Small intestine (tissue), 7 donors: ENCODE results near the gene SGSM1. TPM values are rescaled to one million over a fixed set of nuclear protein-coding genes. Genes with fewer than 3 reads are reported as not detected.
A peak's percentile ranks its signal among the peaks of the same experiment; 100 is the strongest.

ENCODE experiments used
- DNase-seq, 2 donors: peaks; one replicate each; pipeline versions ENCODE4 v3.0.0 to v3.0.0-alpha.2; 2013
- FAIRE-seq: peaks from 2 replicates; lab custom pipeline; 2012; peaks lifted over from hg19 to GRCh38; lab: Jason Lieb, UNC
- H3K27ac ChIP-seq, 3 donors: one replicate each; pipeline ENCODE4 v1.5.1; 2013; ENCODE audit warnings: low read length in 2 of 3, mild to moderate bottlenecking in 2 of 3, control low read depth in 1 of 3, inconsistent platforms in 1 of 3, low read depth in 1 of 3, moderate library complexity in 1 of 3
- H3K27me3 ChIP-seq, 3 donors: one replicate each; pipeline ENCODE4 v1.6.1; 2013; ENCODE audit warnings: low read length in 3 of 3, inconsistent platforms in 1 of 3; ENCODE audit not compliant: control insufficient read depth in 3 of 3, insufficient read depth in 3 of 3
- H3K36me3 ChIP-seq, 3 donors: one replicate each; pipeline ENCODE4 v1.6.1; 2013; ENCODE audit warnings: low read length in 3 of 3, inconsistent platforms in 1 of 3, low read depth in 1 of 3, mild to moderate bottlenecking in 1 of 3, moderate library complexity in 1 of 3; ENCODE audit not compliant: control insufficient read depth in 3 of 3, insufficient read depth in 2 of 3
- H3K4me1 ChIP-seq, 3 donors: one replicate each; pipeline ENCODE4 v1.6.1; 2013; ENCODE audit warnings: low read length in 2 of 3, inconsistent platforms in 1 of 3, low read depth in 1 of 3, mild to moderate bottlenecking in 1 of 3, moderate library complexity in 1 of 3; ENCODE audit not compliant: control insufficient read depth in 3 of 3, insufficient read depth in 2 of 3
- H3K4me3 ChIP-seq, 3 donors: one replicate each; pipeline ENCODE4 v1.5.1; 2013; ENCODE audit warnings: low read length in 3 of 3, control low read depth in 1 of 3, inconsistent platforms in 1 of 3, low read depth in 1 of 3, mild to moderate bottlenecking in 1 of 3, moderate library complexity in 1 of 3
- H3K9me3 ChIP-seq, 2 donors: one replicate each; pipeline ENCODE4 v1.6.1; 2013; ENCODE audit warnings: low read depth in 1 of 2, low read length in 1 of 2; ENCODE audit not compliant: control insufficient read depth in 2 of 2, insufficient read depth in 1 of 2
- WGBS, 3 donors: extraction: QIAGEN DNeasy Blood & Tissue Kit; methylation state at CpG; one replicate each; pipeline ENCODE4 v1.1.7; 2013; 5-methylcytosine and 5-hydroxymethylcytosine counted together
- polyA plus RNA-seq, 4 donors: library from polyadenylated mRNA; stranded (reverse) in 3 of 4; unstranded in 1 of 4; fragments of 200-250 nt in 3 of 4; fragments of 120-200 nt in 1 of 4; gene quantifications; one replicate each; pipeline versions ENCODE4 v1.2.1 to v1.2.3, GENCODE V29; 2013
- donor health status: healthy with polysubstance abuse.
- donor health status: control.
- donor health status: control.
- donor health status: Bipolar disorder and iron deficiency.
- donor health status: healthy.

The SGSM1 gene
- polyA plus RNA-seq, 4 donors: 0.27 to 11.0 (median 2.2) TPM; not detected in 1

DNA sequence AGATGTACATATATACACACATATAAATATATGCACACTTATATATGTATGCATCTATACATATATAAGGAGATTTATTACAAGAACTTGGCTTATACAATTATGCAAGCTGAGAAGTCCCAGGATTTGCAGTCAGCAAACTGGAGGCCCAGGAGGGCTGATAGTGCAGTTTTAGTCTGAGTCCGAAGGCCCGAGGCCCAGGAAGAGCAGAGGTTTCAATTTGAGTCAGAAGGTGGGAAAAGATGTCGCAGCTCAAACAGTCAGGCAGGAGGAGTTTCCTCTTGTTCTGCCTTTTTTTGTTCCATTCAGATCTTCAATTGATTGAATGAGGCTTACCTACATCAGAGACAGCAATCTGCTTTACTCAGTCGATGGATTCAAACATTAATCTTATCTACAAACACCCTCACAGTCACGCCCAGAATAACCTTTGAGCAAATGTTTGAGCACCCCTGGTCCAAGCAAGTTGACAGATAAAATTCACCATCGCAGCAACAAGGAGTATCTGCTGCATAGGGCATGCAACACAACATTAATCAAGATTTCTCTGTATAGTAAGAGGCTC, 4.0 kb upstream of the SGSM1 start:
- FAIRE-seq (no peak), DNase-seq (peak; percentile 70 to 81)
- H3K27me3 ChIP-seq: no peaks in the 10 kb centered on the region
- no peaks in the 10 kb centered on the region for H3K36me3 ChIP-seq
- WGBS, 3 donors: 12 to 50% (median 15%) methylated on average over 6 of the region's 6 CpGs
- no peaks in the 10 kb centered on the region for H3K9me3 ChIP-seq
- peak overlapping the region in 1 of 3 donors; percentile 82 for H3K27ac ChIP-seq
- H3K4me1 ChIP-seq: peaks cover 0 to 20% (median 0%) of the 10 kb centered on the region in 3 donors
- no peak overlapping the region for H3K4me3 ChIP-seq

DNA sequence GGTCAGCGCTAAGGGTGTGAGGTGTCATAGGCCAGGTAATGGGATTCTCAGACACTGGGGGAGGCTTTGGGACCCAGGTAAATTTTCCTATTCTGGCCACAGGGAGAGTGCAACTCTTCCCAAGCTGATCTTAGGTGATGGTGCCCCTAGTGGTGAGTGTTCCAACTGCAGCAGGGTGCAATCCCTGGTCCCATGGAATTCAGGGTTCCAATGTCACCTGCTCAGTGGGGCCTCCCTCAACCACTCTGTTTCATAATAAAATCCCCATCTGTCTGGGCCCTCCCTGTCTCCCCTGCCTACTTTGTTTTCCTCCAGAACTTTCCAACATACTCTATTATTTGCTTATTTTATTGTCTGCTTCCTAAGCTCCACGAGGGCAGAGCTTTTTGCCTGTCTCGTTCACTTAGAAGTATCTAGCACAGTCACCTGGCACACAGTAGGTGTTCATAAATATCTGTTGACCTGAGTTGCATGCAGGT, 2.9 kb upstream of the SGSM1 start:
- peak overlapping the region in 1 of 3 donors; percentile 82 for H3K27ac ChIP-seq
- H3K27me3 ChIP-seq: no peaks in the 10 kb centered on the region
- H3K36me3 ChIP-seq: no peaks in the 10 kb centered on the region
- no peak overlapping the region for H3K4me3 ChIP-seq
- 64 to 67% (median 66%) methylated on average over 3 of the region's 3 CpGs for WGBS, 3 donors
- no peak for FAIRE-seq
- H3K4me1 ChIP-seq: peaks cover 0 to 20% (median 0%) of the 10 kb centered on the region in 3 donors
- peak; percentile 62 to 78 for DNase-seq
- H3K9me3 ChIP-seq: no peaks in the 10 kb centered on the region

DNA sequence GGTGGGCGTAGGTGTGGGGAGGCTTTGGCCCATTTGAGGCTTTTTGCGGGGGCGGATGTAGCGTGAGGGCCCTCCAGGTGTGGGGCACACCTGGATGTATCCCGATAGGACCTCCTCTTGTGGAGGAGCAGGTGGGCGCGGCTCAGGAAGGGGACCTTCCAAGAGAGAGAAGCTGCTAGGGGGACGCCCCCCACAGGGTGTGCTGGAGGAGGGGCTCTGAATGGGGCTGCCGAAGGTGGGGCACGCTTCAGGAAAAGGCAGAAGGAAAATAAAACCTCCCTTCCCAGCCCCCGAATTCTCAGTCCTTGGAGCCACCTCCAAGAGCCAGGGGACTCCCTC, 621 bp downstream of the SGSM1 start:
- Histone ChIP-seq H3K36me3 (peaks cover 0 to 4% (median 0%) of the 10 kb centered on the region in 3 donors), H3K4me3 (peak overlapping the region in 2 of 3 donors; percentile 36 to 71), H3K27ac (peak overlapping the region in 1 of 3 donors; percentile 64), H3K9me3 (no peaks in the 10 kb centered on the region), H3K27me3 (no peaks in the 10 kb centered on the region), H3K4me1 (peaks cover 0 to 20% (median 0%) of the 10 kb centered on the region in 3 donors)
- DNase-seq (no peak), FAIRE-seq (no peak)
- WGBS, 3 donors: 29 to 39% (median 37%) methylated on average over 11 of the region's 11 CpGs

DNA sequence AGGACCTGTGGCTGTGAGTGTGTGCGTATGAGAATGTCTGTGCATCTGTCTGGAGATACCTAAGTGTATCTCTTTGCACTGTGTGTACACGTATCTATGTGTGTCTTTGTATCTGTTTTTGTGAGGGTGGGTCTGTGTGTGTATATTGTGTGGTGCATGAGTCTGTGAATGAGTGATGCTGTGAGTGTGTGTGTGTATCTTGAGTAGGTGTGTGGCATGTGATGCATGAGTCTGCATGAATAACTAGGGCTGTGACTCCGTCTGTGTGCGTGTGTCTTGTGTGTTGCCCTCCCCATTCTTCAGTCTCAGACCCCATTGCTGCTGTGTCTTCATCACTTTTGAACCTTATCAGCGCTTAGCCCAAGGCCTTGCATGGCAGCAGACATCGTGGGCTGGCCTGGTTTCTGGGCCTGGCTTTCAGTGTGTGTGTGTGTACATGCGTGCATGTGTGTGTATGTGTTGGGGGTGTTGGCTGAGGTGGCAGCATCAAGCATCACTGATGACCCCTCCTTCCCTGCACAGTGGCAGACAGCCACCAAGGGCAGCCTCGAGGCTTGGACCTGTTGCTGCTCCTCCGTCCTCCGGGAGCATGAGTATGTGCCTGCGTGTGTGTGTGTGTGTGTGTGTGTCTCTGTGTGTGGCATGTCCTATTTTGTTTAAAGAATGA, 1.4 kb downstream of the SGSM1 start:
- no peak for FAIRE-seq
- Histone ChIP-seq H3K27ac (no peak overlapping the region), H3K36me3 (peaks cover 0 to 4% (median 0%) of the 10 kb centered on the region in 3 donors), H3K9me3 (no peaks in the 10 kb centered on the region), H3K4me1 (peaks cover 0 to 12% (median 0%) of the 10 kb centered on the region in 3 donors), H3K4me3 (no peak overlapping the region), H3K27me3 (no peaks in the 10 kb centered on the region)
- peak in 1 of 2 donors; percentile 36 for DNase-seq
- 72 to 76% (median 74%) methylated on average over 11 of the region's 11 CpGs for WGBS, 3 donors

DNA sequence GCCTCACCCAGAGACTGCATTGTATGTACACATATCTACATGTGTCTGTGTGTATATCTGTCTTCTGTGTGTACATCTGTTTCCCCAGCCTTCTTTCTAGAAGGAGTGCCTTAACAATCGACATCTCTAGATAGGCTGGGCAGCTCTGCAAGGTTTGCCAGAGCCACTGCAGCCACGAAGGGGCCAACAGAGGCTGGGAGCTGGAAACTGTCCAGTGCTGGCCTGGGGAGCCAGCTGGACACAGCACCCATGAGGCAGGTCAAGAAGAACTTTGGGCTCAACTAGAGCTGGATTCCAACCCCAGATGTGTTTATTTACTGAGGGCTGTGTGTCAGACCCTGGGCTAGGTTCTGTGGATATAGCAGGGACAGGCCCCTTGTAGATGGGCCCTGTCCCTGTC, 3.3 kb downstream of the SGSM1 start:
- H3K4me3 ChIP-seq: no peak overlapping the region
- 18 to 36% (median 33%) methylated on average over 2 of the region's 2 CpGs for WGBS, 3 donors
- DNase-seq: no peak
- no peak for FAIRE-seq
- H3K27me3 ChIP-seq: no peaks in the 10 kb centered on the region
- H3K4me1 ChIP-seq: peaks cover 0 to 8% (median 0%) of the 10 kb centered on the region in 3 donors
- H3K36me3 ChIP-seq: peaks cover 0 to 9% (median 0%) of the 10 kb centered on the region in 3 donors
- H3K9me3 ChIP-seq: no peaks in the 10 kb centered on the region
- no peak overlapping the region for H3K27ac ChIP-seq

DNA sequence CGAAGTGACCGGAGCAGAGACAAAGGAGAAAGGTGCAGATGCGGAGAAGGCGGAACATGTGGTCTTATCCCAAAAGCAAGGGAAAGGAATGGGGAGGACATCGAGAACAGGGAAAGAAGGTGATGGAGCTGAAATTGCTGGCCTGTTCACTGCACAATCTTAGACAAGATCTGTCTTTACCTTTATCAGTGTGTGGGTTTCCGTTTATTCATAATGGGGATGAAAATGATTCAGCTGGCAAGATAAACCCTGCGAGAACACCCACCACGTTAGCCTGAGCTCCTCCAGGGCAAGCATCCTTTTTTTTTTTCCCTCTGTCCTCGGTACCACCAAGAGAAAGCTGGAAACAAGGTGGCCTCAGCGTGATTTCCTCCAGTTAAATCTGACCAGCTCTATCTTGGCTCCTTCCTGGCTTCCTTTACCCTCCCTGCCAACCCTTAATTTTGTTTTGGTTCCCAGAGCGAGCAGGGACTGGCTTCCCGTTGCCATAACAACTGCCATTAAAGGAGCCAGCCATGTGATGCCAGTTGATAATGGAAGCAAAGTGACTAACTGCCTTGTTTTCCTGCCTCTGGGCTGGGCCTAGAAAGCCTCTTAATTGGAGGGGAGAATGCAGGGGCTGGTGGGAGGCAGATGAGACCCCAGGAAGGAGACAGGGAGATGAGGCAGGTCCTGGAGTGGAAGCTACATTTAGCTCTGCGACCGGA, 4.2 kb downstream of the SGSM1 start:
- 69 to 75% (median 74%) methylated on average over 14 of the region's 14 CpGs for WGBS, 3 donors

DNA sequence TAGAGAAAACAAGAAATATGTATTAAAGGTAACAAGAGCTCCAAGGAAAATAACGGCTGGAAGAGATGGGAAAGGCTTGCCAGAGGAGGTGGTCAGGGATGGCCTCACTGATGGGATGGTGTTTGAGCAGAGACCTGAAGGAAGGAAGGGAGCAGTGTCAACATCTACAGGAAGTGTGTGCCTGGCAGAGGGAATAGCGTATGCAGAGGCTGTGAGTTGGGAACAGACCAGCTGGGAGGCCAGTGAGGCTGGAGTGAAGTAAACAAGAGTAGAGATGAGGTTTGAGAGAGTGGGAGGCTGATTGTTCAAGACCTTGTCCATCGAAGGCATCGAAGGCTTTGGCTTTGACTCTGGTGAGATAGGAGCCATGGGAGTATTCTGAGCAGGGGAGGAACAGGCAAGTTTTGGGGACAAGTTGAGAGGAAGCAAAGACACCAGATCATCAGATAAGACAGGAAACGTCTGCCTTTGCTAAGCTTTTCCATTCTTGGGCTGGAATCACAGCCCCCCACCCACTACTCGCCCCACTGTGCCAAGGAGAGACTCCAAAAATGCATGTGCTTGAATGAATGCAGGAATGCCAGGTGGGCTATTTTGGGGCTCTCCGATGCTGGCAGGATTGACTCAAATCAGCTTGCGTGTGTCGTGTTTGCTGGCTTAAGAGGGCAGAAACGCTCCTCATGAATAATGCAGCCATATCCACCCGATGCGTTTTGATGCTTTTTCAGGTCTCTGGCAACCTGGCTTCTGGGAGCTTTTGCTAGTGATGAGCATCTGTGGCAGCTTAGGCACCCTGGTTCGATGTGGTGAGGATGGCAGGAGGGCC, 7.2 kb downstream of the SGSM1 start:
- H3K27me3 ChIP-seq: no peaks in the 10 kb centered on the region
- peaks cover 0 to 17% (median 0%) of the 10 kb centered on the region in 3 donors for H3K36me3 ChIP-seq
- DNase-seq: no peak
- H3K9me3 ChIP-seq: peaks cover 0 to 7% of the 10 kb centered on the region in 2 donors
- H3K27ac ChIP-seq: no peak overlapping the region
- WGBS, 3 donors: 63 to 86% (median 65%) methylated on average over 13 of the region's 13 CpGs
- no peak overlapping the region for H3K4me3 ChIP-seq
- no peak for FAIRE-seq
- H3K4me1 ChIP-seq: peaks cover 0 to 3% (median 0%) of the 10 kb centered on the region in 3 donors

More for the DNA sequence above, 4.2 kb downstream of the SGSM1 start:
- H3K4me1 ChIP-seq: peaks cover 0 to 8% (median 0%) of the 10 kb centered on the region in 3 donors
- no peak overlapping the region for H3K4me3 ChIP-seq
- peaks cover 0 to 2% of the 10 kb centered on the region in 2 donors for H3K9me3 ChIP-seq
- DNase-seq (no peak), FAIRE-seq (no peak)
- H3K27me3 ChIP-seq: no peaks in the 10 kb centered on the region
- H3K27ac ChIP-seq: no peak overlapping the region
- peaks cover 0 to 16% (median 0%) of the 10 kb centered on the region in 3 donors for H3K36me3 ChIP-seq
